HepG2 (cell line): Measurements from ENCODE around the gene C11orf91. TPM values are rescaled to one million over a fixed set of nuclear protein-coding genes. Genes with fewer than 3 reads are reported as not detected.

Source experiments
- ATAC-seq: fragments of 200-7000 bp; cut with Tn5 transposase; 3 replicates; pipeline ENCODE4 v1.9.1; 2020; ENCODE audit warnings: mild to moderate bottlenecking, moderate library complexity
- BruUV-seq: library from RNA; stranded (reverse); fragments of 400-500 nt; replicated peaks from 2 replicates; lab custom pipeline; 2021; lab: Mats Ljungman, UMichigan
- CTCF ChIA-PET: fragments of 300-600 bp; formaldehyde crosslinking; extraction: SDS; loops from one replicate; lab custom pipeline; 2021; ENCODE audit warnings: low total read pairs, inconsistent platforms, low intra/inter-chr PET ratio; lab: Yijun Ruan, JAX
- POLR2A ChIA-PET: fragments of 350-600 bp; sonication (Branson Sonifier 250); formaldehyde crosslinking; loops from one replicate; lab custom pipeline; 2020; ENCODE audit warnings: antibody characterized with exemption, inconsistent platforms; lab: Yijun Ruan, JAX
- DNase-seq: peaks from one replicate; pipeline ENCODE4 v3.0.0-alpha.2; 2015; ENCODE audit warnings: low spot score
- FAIRE-seq: peaks from 3 replicates; lab custom pipeline; 2011; peaks lifted over from hg19 to GRCh38; lab: Jason Lieb, UNC
- H2AFZ ChIP-seq: one replicate; pipeline ENCODE4 v1.6.1; 2011; ENCODE audit warnings: low read length, inconsistent platforms
- H3K27ac ChIP-seq: fragments of 300-600 bp; 3 replicates; pipeline ENCODE4 v1.8.0; 2011; ENCODE audit warnings: mixed run types, mild to moderate bottlenecking, mixed read lengths, low read length, inconsistent platforms; ENCODE audit not compliant: insufficient read depth; ENCODE audit errors: extremely low read length
- H3K27me3 ChIP-seq, 2 experiments: fragments of 200-600 bp in 1 of 2; 2 replicates in 1 of 2; 3 replicates in 1 of 2; pipeline versions ENCODE4 v1.6.0 to v1.8.0; 2011; ENCODE audit warnings: low read length in 2 of 2, mild to moderate bottlenecking in 2 of 2, moderate library complexity in 2 of 2, inconsistent platforms in 1 of 2; ENCODE audit not compliant: insufficient read depth in 2 of 2, control insufficient read depth in 1 of 2
- H3K36me3 ChIP-seq, 2 experiments: fragments of 200-600 bp in 1 of 2; replicated peaks in 1 of 2; 2 replicates in 1 of 2; 3 replicates in 1 of 2; pipeline versions ENCODE4 v1.5.1 to v1.8.0; 2011; ENCODE audit warnings: low read length in 2 of 2, inconsistent platforms in 1 of 2; ENCODE audit not compliant: insufficient read depth in 2 of 2, control insufficient read depth in 1 of 2
- H3K4me1 ChIP-seq: 2 replicates; pipeline ENCODE4 v1.5.1; 2012; ENCODE audit warnings: low read length, inconsistent platforms; ENCODE audit not compliant: insufficient read depth
- H3K4me2 ChIP-seq: 2 replicates; pipeline ENCODE4 v1.6.0; 2011; ENCODE audit warnings: low read depth, low read length, inconsistent platforms
- H3K4me3 ChIP-seq, 3 experiments: fragments of 200-600 bp in 1 of 3; sonication (generic), shearing (Covaris generic) in 1 of 3; replicated peaks in 1 of 3; 2 replicates each; pipeline ENCODE4 v1.5.1; 2011 to 2016; ENCODE audit warnings: low read length in 3 of 3, inconsistent platforms in 2 of 3, low read depth in 2 of 3, mild to moderate bottlenecking in 2 of 3, control low read depth in 1 of 3, mixed read lengths in 1 of 3; ENCODE audit not compliant: insufficient read depth in 1 of 3
- H3K79me2 ChIP-seq: one replicate; pipeline ENCODE4 v1.6.1; 2011; ENCODE audit warnings: low read length, inconsistent platforms; ENCODE audit not compliant: insufficient read depth
- H3K9ac ChIP-seq: 2 replicates; pipeline ENCODE4 v1.6.0; 2011; ENCODE audit warnings: mild to moderate bottlenecking, low read depth, low read length, inconsistent platforms; ENCODE audit not compliant: insufficient read depth
- H3K9me3 ChIP-seq: 2 replicates; pipeline ENCODE4 v1.5.1; 2012; ENCODE audit warnings: mild to moderate bottlenecking, low read length
- H4K20me1 ChIP-seq: 2 replicates; pipeline ENCODE4 v1.6.0; 2011; ENCODE audit warnings: inconsistent platforms, mild to moderate bottlenecking, low read length, moderate library complexity; ENCODE audit not compliant: insufficient read depth
- EEA1 ChIP-seq: sonication (generic); formaldehyde crosslinking; IDR thresholded peaks from 2 replicates; pipeline ENCODE4 v1.5.1; 2020; ENCODE audit warnings: mild to moderate bottlenecking, missing genetic modification reagents, borderline replicate concordance
- ELF4 ChIP-seq: sonication (generic); formaldehyde crosslinking; IDR thresholded peaks from 2 replicates; pipeline ENCODE4 v1.5.0; 2020; ENCODE audit warnings: missing genetic modification reagents, mild to moderate bottlenecking, moderate library complexity, borderline replicate concordance
- FOXO4 ChIP-seq: sonication (generic); formaldehyde crosslinking; conservative IDR thresholded peaks from 2 replicates; pipeline ENCODE4 v1.8.1; 2023; ENCODE audit warnings: missing genetic modification reagents
- HINFP ChIP-seq: sonication (generic); formaldehyde crosslinking; IDR thresholded peaks from 2 replicates; pipeline ENCODE4 v1.4.0; 2020; ENCODE audit warnings: low read depth, mild to moderate bottlenecking, missing genetic modification reagents
- NFE2 ChIP-seq: sonication (generic); formaldehyde crosslinking; IDR thresholded peaks from 2 replicates; pipeline ENCODE4 v1.4.0; 2020; ENCODE audit warnings: missing genetic modification reagents
- POGZ ChIP-seq: sonication (generic); formaldehyde crosslinking; IDR thresholded peaks from 2 replicates; pipeline ENCODE4 v1.4.0; 2020; ENCODE audit warnings: mild to moderate bottlenecking, missing genetic modification reagents
- REPIN1 ChIP-seq: sonication (generic); formaldehyde crosslinking; IDR thresholded peaks from 2 replicates; pipeline ENCODE4 v1.8.0; 2022; ENCODE audit warnings: missing genetic modification reagents, low read depth, mild to moderate bottlenecking, borderline replicate concordance
- SMC3 ChIP-seq: IDR thresholded peaks from 2 replicates; pipeline ENCODE4 v1.6.1; 2011; ENCODE audit warnings: low read length, improper control_type of control experiment
- SP140L ChIP-seq: sonication (generic); formaldehyde crosslinking; IDR thresholded peaks from 2 replicates; pipeline ENCODE4 v1.4.0; 2020; ENCODE audit warnings: missing genetic modification reagents, borderline replicate concordance
- SRF ChIP-seq: IDR thresholded peaks from 2 replicates; pipeline ENCODE4 v1.6.1; 2011; ENCODE audit warnings: mild to moderate bottlenecking, low read depth, low read length, moderate library complexity
- TFE3 ChIP-seq: IDR thresholded peaks from 2 replicates; pipeline ENCODE4 v1.6.1; 2016
- ZFP90 ChIP-seq: sonication (generic); formaldehyde crosslinking; IDR thresholded peaks from 2 replicates; pipeline ENCODE4 v1.8.0; 2022; ENCODE audit warnings: missing genetic modification reagents, mild to moderate bottlenecking, inconsistent platforms, borderline replicate concordance
- ZFX ChIP-seq: sonication (generic); formaldehyde crosslinking; IDR thresholded peaks from 2 replicates; pipeline ENCODE4 v1.4.0; 2020; ENCODE audit warnings: mild to moderate bottlenecking, low read depth, missing genetic modification reagents, moderate library complexity
- ZNF180 ChIP-seq: sonication (generic); formaldehyde crosslinking; IDR thresholded peaks from 2 replicates; pipeline ENCODE4 v1.4.0; 2020; ENCODE audit warnings: low read depth, missing genetic modification reagents, borderline replicate concordance
- ZNF329 ChIP-seq: sonication (generic); formaldehyde crosslinking; IDR thresholded peaks from 2 replicates; pipeline ENCODE4 v1.9.0; 2021; ENCODE audit warnings: low read depth, mild to moderate bottlenecking, missing genetic modification reagents
- ZNF784 ChIP-seq: sonication (generic); formaldehyde crosslinking; IDR thresholded peaks from 2 replicates; pipeline ENCODE4 v1.5.1; 2020; ENCODE audit warnings: missing genetic modification reagents, mild to moderate bottlenecking, borderline replicate concordance
- ZSCAN20 ChIP-seq: sonication (generic); formaldehyde crosslinking; IDR thresholded peaks from 2 replicates; pipeline ENCODE4 v1.4.0; 2020; ENCODE audit warnings: missing genetic modification reagents, mild to moderate bottlenecking, borderline replicate concordance
- WGBS: methylation state at CpG from one replicate; pipeline ENCODE4 v1.1.6; 2017; ENCODE audit warnings: low lambda C conversion rate; 5-methylcytosine and 5-hydroxymethylcytosine counted together
- in situ Hi-C: cut with HindIII; loops from 2 replicates; pipeline ENCODE4 v1.10.0; 2017; ENCODE audit warnings: low pct_unique_long_range_greater_than_20kb; ENCODE audit not compliant: extremely low pct_ligation_motif_present
- intact Hi-C: fragments of 100-400 bp; cut with micrococcal nuclease; formaldehyde crosslinking; loops from one replicate; pipeline ENCODE4 v1.10.0; 2022; ENCODE audit not compliant: unreplicated experiment
- polyA plus RNA-seq, 8 experiments: library from polyadenylated mRNA; depleted of rRNA in 3 of 8; stranded (reverse) in 7 of 8; unstranded in 1 of 8; fragments of >200 nt; fragmentation: Illumina TruSeq in 4 of 8; extraction: Trizol in 4 of 8; gene quantifications; 2 replicates each; pipeline versions ENCODE4 v1.2.1 to v1.2.3, GENCODE V29; 2011 to 2016; ENCODE audit warnings: low read depth in 4 of 8, missing spikeins in 1 of 8, mixed read lengths in 1 of 8; ENCODE audit not compliant: insufficient read depth in 1 of 8
- total RNA-seq, 5 experiments: library from RNA; depleted of rRNA; stranded (reverse); fragments of >200 nt; fragmentation: Illumina TruSeq; extraction: Trizol; gene quantifications; 2 replicates each; pipeline ENCODE4 v1.2.3, GENCODE V29; 2016; ENCODE audit warnings: low read depth in 1 of 5

Gene C11orf91
- total and polyA plus RNA-seq, 2 of the 13 experiments (the other 11 are each of a cell fraction or from before 2014, with no cell fraction given): 0.35 TPM; not detected in 1

GRCh38 chr11:33670250-33671011, 30.2 kb downstream of the C11orf91 start (continued):
- no peak for TF ChIP-seq FOXO4 (CRISPR knock-in tag)
- no peak for TF ChIP-seq NFE2 (CRISPR knock-in tag)
- no peak for TF ChIP-seq EEA1 (CRISPR knock-in tag)
- no peak for TF ChIP-seq ZFP90 (CRISPR knock-in tag)
- no peak for TF ChIP-seq ZFX (CRISPR knock-in tag)
- no peak for TF ChIP-seq REPIN1 (CRISPR knock-in tag)
- TF ChIP-seq TFE3: no peak

GRCh38 chr11:33669598-33670249, 30.9 kb downstream of the C11orf91 start:
- no peak overlapping the region for H2AFZ ChIP-seq
- no peaks in the 10 kb centered on the region for H3K36me3 ChIP-seq
- WGBS: 4% methylated on average over 5 of the region's 5 CpGs
- FAIRE-seq (no peak), ATAC-seq (no peak), DNase-seq (no peak)
- ChIA-PET CTCF (no interaction called here), POLR2A (no interaction called here)
- intact Hi-C loops: no loop called here
- no peak overlapping the region for H3K4me3 ChIP-seq
- H3K4me2 ChIP-seq: no peak overlapping the region
- no peak overlapping the region for H3K27ac ChIP-seq
- no TSS peak for BruUV-seq
- H4K20me1 ChIP-seq: no peaks in the 10 kb centered on the region
- H3K9me3 ChIP-seq: no peaks in the 10 kb centered on the region
- no peaks in the 10 kb centered on the region for H3K4me1 ChIP-seq
- H3K9ac ChIP-seq: no peak overlapping the region
- no peaks in the 10 kb centered on the region for H3K79me2 ChIP-seq
- in situ Hi-C loops: no loop called here
- peaks cover 0 to 2% of the 10 kb centered on the region in 2 experiments; a peak in 4 of 5 replicates for H3K27me3 ChIP-seq
- TF ChIP-seq ZSCAN20 (CRISPR knock-in tag) (no peak), SMC3 (no peak), ZNF784 (no peak), SP140L (no peak), ELF4 (CRISPR knock-in tag) (no peak), HINFP (CRISPR knock-in tag) (no peak), POGZ (no peak), ZNF180 (CRISPR knock-in tag) (no peak), ZNF329 (no peak), SRF (no peak)
